PC-9 (cell line): ENCODE measurements around the gene DUS3L. TPM values are rescaled to one million over a fixed set of nuclear protein-coding genes. Genes with fewer than 3 reads are reported as not detected.

Experiments used
- BruUV-seq: library from RNA; stranded (reverse); fragments of 400-500 nt; replicated peaks from 2 replicates; lab custom pipeline; 2021; lab: Mats Ljungman, UMichigan
- CTCF ChIA-PET: fragments of 300-600 bp; sonication (Branson Sonifier 250); formaldehyde crosslinking; loops from one replicate; lab custom pipeline; 2022; ENCODE audit warnings: antibody characterized with exemption; lab: Charles Lee
- POLR2A ChIA-PET: fragments of 300-600 bp; sonication (Branson Sonifier 250); formaldehyde crosslinking; loops from one replicate; lab custom pipeline; 2022; ENCODE audit warnings: antibody characterized with exemption; ENCODE audit not compliant: unreplicated experiment; lab: Charles Lee
- DNase-seq, 2 experiments: peaks; one replicate each; pipeline versions ENCODE4 v3.0.0 to v3.0.0-alpha.2; 2015 to 2022; ENCODE audit warnings: mixed read lengths in 1 of 2
- H2AFZ ChIP-seq: fragments of 200-600 bp; sonication (generic); 2 replicates; pipeline ENCODE4 v1.8.1; 2017; ENCODE audit warnings: antibody characterized with exemption
- H3F3A ChIP-seq: fragments of 200-600 bp; sonication (generic); 2 replicates; pipeline ENCODE4 v1.8.1; 2017; ENCODE audit warnings: antibody characterized with exemption, mild to moderate bottlenecking, low read depth; ENCODE audit not compliant: insufficient read depth
- H3K27ac ChIP-seq: fragments of 200-600 bp; sonication (generic); 2 replicates; pipeline ENCODE4 v1.6.1; 2016; ENCODE audit warnings: mixed run types
- H3K27me3 ChIP-seq: fragments of 200-600 bp; sonication (generic); 2 replicates; pipeline ENCODE4 v1.6.1; 2016; ENCODE audit warnings: low read depth, mixed run types; ENCODE audit not compliant: insufficient read depth
- H3K36me3 ChIP-seq: fragments of 200-600 bp; sonication (generic); 2 replicates; pipeline ENCODE4 v1.6.1; 2016; ENCODE audit warnings: low read depth, mixed run types
- H3K4me1 ChIP-seq: fragments of 200-600 bp; sonication (generic); replicated peaks from 2 replicates; pipeline ENCODE4 v1.6.1; 2016; ENCODE audit warnings: mixed run types; ENCODE audit not compliant: insufficient read depth
- H3K4me2 ChIP-seq: fragments of 200-600 bp; sonication (generic); 2 replicates; pipeline ENCODE4 v1.6.1; 2017; ENCODE audit warnings: mixed run types
- H3K4me3 ChIP-seq: fragments of 200-600 bp; sonication (generic); 2 replicates; pipeline ENCODE4 v1.6.1; 2016; ENCODE audit warnings: mixed run types
- H3K79me2 ChIP-seq: fragments of 200-600 bp; sonication (generic); 2 replicates; pipeline ENCODE4 v1.6.1; 2017; ENCODE audit warnings: low read depth, mixed run types
- H3K9me2 ChIP-seq: fragments of 200-600 bp; sonication (generic); 2 replicates; pipeline ENCODE4 v1.8.1; 2017; ENCODE audit warnings: mild to moderate bottlenecking; ENCODE audit not compliant: insufficient read depth
- H3K9me3 ChIP-seq: fragments of 200-600 bp; sonication (generic); 2 replicates; pipeline ENCODE4 v1.8.1; 2016; ENCODE audit warnings: low read depth; ENCODE audit not compliant: insufficient read depth
- H4K20me1 ChIP-seq: fragments of 200-600 bp; sonication (generic); 2 replicates; pipeline ENCODE4 v1.8.1; 2017; ENCODE audit not compliant: insufficient read depth
- CTCF ChIP-seq: fragments of 200-600 bp; sonication (generic); conservative IDR thresholded peaks from 2 replicates; pipeline ENCODE4 v1.6.1; 2017; ENCODE audit warnings: mixed run types, antibody characterized with exemption, mild to moderate bottlenecking, moderate library complexity
- EZH2 ChIP-seq: fragments of 200-600 bp; sonication (generic); IDR thresholded peaks from 2 replicates; pipeline ENCODE4 v1.8.0; 2017; ENCODE audit warnings: antibody characterized with exemption, low read depth
- intact Hi-C: fragments of 100-400 bp; cut with micrococcal nuclease; formaldehyde crosslinking; loops from one replicate; pipeline ENCODE4 v1.10.0; 2022; ENCODE audit not compliant: unreplicated experiment
- total RNA-seq: library from RNA; stranded (reverse); gene quantifications from 2 replicates; pipeline ENCODE4 v1.2.3, GENCODE V29; 2021

DUS3L gene
- total RNA-seq, 1 experiment from 2014 or later = 27.1 TPM

- Histone ChIP-seq H3K27me3 (no peaks in the 10 kb centered on the region), H3F3A (no peaks in the 10 kb centered on the region), H3K4me2 (no peak overlapping the region), H3K4me1 (no peaks in the 10 kb centered on the region), H2AFZ (no peak overlapping the region), H3K9me2 (no peaks in the 10 kb centered on the region), H3K4me3 (no peak overlapping the region), H3K79me2 (no peaks in the 10 kb centered on the region), H3K9me3 (no peaks in the 10 kb centered on the region), H3K36me3 (no peaks in the 10 kb centered on the region), H4K20me1 (no peaks in the 10 kb centered on the region), H3K27ac (no peak overlapping the region)
- intact Hi-C loops = no loop called here
- TF ChIP-seq CTCF = no peak
- CTCF ChIA-PET = no interaction called here
- BruUV-seq = no TSS peak
- DNase-seq = no peak
- POLR2A ChIA-PET = no interaction called here
Observed at GRCh38 chr19:5743630-5744029, 47.3 kb downstream of the DUS3L start.

- intact Hi-C loops = no loop called here
- POLR2A ChIA-PET = no interaction called here
Observed at GRCh38 chr19:5742051-5742450, 48.9 kb downstream of the DUS3L start.

GRCh38 chr19:5738423-5738822 lies 52.5 kb downstream of the DUS3L start:
- TF ChIP-seq CTCF = no peak
- no peak for TF ChIP-seq EZH2
- H2AFZ ChIP-seq = no peak overlapping the region
- no peak overlapping the region for H3K4me3 ChIP-seq
- no peak overlapping the region for H3K27ac ChIP-seq
- H3K27me3 ChIP-seq = no peaks in the 10 kb centered on the region
- ChIA-PET POLR2A (no interaction called here), CTCF (interaction anchor here (0.6 kb wide), 2 partner anchors 367 to 1793 kb away, joined by 3 to 6 read pairs; no protein-coding TSS in a partner anchor)
- no peaks in the 10 kb centered on the region for H3K9me3 ChIP-seq
- H3K4me1 ChIP-seq = no peaks in the 10 kb centered on the region
- H3K79me2 ChIP-seq = no peaks in the 10 kb centered on the region
- DNase-seq = peak; percentile 4 to 76
- no peaks in the 10 kb centered on the region for H3K9me2 ChIP-seq
- H3K36me3 ChIP-seq = no peaks in the 10 kb centered on the region
- no peaks in the 10 kb centered on the region for H4K20me1 ChIP-seq
- intact Hi-C loops = no loop called here
- BruUV-seq = no TSS peak
- H3K4me2 ChIP-seq = no peak overlapping the region; the same call in 1 of the 2 replicates
- no peaks in the 10 kb centered on the region for H3F3A ChIP-seq

More at GRCh38 chr19:5742051-5742450, 48.9 kb downstream of the DUS3L start:
- Histone ChIP-seq H3K4me2 (no peak overlapping the region), H3K27ac (no peak overlapping the region), H3K79me2 (no peaks in the 10 kb centered on the region), H3K4me3 (no peak overlapping the region), H2AFZ (no peak overlapping the region), H3K4me1 (no peaks in the 10 kb centered on the region), H3K27me3 (no peaks in the 10 kb centered on the region), H3K9me2 (no peaks in the 10 kb centered on the region), H3K9me3 (no peaks in the 10 kb centered on the region), H4K20me1 (no peaks in the 10 kb centered on the region), H3F3A (no peaks in the 10 kb centered on the region), H3K36me3 (no peaks in the 10 kb centered on the region)
- no TSS peak for BruUV-seq
- CTCF ChIA-PET = no interaction called here
- no peak for TF ChIP-seq CTCF
- TF ChIP-seq EZH2 = no peak
- no peak for DNase-seq

Other genes with a start within 250 kb of the DUS3L start
- 4.4 and 8.0 TPM in 2 replicates for gene TINCR, start 223.2 kb downstream of the DUS3L start, total RNA-seq
- 43.1 and 66.1 TPM in 2 replicates for gene SAFB2, start 168.4 kb downstream of the DUS3L start, total RNA-seq
- gene SAFB, start 168.1 kb downstream of the DUS3L start, total RNA-seq = 68.7 and 88.7 TPM in 2 replicates
- 31.1 and 34.7 TPM in 2 replicates for gene MICOS13, start 110.6 kb downstream of the DUS3L start, total RNA-seq
- gene HSD11B1L, start 110.1 kb downstream of the DUS3L start, total RNA-seq = 7.5 and 11.9 TPM in 2 replicates
- gene RPL36, start 100.9 kb downstream of the DUS3L start, total RNA-seq = 772 and 787 TPM in 2 replicates
- gene LONP1, start 71.0 kb downstream of the DUS3L start, total RNA-seq = 78.2 and 140 TPM in 2 replicates
- not detected in 2 replicates for gene CATSPERD, start 70.5 kb downstream of the DUS3L start, total RNA-seq
- 4.5 and 4.6 TPM in 2 replicates for gene PRR22, start 6.4 kb downstream of the DUS3L start, total RNA-seq
- 1.9 and 3.5 TPM in 2 replicates for gene NRTN, start 13.9 kb upstream of the DUS3L start, total RNA-seq
- 0.43 and 0.55 TPM in 2 replicates for gene FUT6, start 48.5 kb upstream of the DUS3L start, total RNA-seq
- gene FUT3, start 60.3 kb upstream of the DUS3L start, total RNA-seq = 28.5 and 28.7 TPM in 2 replicates
- gene FUT5, start 79.4 kb upstream of the DUS3L start, total RNA-seq = 0.28 TPM in 1 of 2 replicates, not detected in the other
- 169 and 181 TPM in 2 replicates for gene NDUFA11, start 112.6 kb upstream of the DUS3L start, total RNA-seq
- 6.2 and 7.1 TPM in 2 replicates for gene VMAC, start 113.7 kb upstream of the DUS3L start, total RNA-seq
- 32.0 and 41.5 TPM in 2 replicates for gene CAPS, start 123.1 kb upstream of the DUS3L start, total RNA-seq
- 43.7 and 44.1 TPM in 2 replicates for gene RANBP3, start 187.0 kb upstream of the DUS3L start, total RNA-seq